Umbilical cord (tissue), 2 donors: ENCODE data around the gene CCDC87. TPM values are rescaled to one million over a fixed set of nuclear protein-coding genes. Genes with fewer than 3 reads are reported as not detected.
"Not testable (repeated sequence)": the region's sequence is repeated elsewhere in the genome, so short reads cannot be mapped to it uniquely, and the experiment has no call there.

ENCODE experiments used
- DNase-seq: peaks from one replicate; pipeline ENCODE4 v3.0.0-alpha.2; 2015; ENCODE audit warnings: low spot score
- total RNA-seq: library from RNA; depleted of rRNA; stranded (reverse); fragments of >200 nt; gene quantifications from one replicate; pipeline ENCODE4 v1.2.3, GENCODE V29; 2014; ENCODE audit warnings: low replicate concordance; ENCODE audit not compliant: insufficient read depth

The CCDC87 gene
- total RNA-seq, 1 donor from 2014 or later = 0.24 TPM

DNA sequence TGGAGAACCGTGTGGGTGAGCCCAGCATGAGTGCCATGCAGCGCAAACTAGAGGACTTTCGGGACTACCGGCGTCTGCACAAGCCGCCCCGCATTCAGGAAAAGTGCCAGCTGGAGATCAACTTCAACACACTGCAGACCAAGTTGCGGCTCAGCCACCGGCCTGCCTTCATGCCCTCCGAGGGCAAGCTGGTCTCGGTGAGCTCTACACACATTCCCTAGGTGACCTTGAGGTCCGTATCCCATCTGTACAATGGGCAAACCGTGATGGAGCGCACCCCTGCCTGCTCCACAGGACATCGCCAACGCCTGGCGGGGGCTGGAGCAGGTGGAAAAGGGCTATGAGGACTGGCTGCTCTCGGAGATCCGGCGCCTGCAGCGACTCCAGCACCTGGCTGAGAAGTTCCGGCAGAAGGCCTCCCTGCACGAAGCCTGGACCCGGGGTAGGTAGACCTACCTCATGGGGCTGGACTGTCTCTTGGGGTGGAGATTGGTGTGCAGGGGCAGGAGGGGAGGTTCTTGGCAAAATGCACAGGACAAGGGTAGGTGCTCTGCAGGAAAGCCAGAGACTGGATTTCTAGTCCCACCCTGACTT lies 35.0 kb downstream of the CCDC87 start:
- DNase-seq = no peak

DNA sequence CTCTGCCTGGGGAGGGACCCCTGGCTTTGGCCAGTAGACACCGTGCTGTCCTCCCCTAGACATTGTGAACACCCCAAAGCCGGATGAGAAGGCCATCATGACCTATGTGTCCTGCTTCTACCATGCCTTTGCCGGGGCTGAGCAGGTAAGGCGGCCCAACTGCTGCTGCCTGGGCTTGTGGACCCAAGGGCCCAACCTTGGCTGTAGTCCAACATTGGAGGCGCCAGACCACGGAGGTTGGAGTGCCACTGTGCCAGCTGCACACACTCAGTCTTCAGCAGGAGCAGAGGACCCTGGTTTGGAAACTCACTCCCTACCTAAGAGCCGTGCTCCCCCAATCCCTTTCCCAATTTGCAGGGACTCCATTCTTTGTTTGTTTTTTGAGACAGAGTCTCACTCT lies 36.8 kb downstream of the CCDC87 start:
- no peak for DNase-seq

- no peak for DNase-seq
Measured at GRCh38 chr11:66555416-66555815, 37.4 kb downstream of the CCDC87 start.

- no peak for DNase-seq
Measured at GRCh38 chr11:66554602-66555001, 38.3 kb downstream of the CCDC87 start.

DNA sequence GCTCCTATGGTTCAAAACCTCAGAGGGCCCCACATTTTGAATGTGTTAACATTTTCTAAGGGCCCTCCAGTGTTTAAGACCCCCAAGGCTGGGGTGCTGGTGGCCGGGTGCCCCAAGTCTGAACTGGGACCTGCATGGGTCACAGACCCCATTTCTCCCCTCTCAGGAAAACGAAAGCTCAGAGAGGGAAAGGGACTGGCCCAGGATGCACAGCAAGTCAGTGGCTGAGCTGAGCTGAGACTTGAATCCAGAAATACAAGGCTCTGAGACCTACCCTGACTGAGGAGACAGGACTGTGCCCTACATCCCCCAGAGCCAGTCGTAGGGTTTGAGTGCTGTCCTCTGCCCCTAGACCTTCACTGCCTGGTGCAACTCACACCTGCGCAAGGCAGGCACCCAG lies 42.0 kb downstream of the CCDC87 start:
- no peak for DNase-seq

DNA sequence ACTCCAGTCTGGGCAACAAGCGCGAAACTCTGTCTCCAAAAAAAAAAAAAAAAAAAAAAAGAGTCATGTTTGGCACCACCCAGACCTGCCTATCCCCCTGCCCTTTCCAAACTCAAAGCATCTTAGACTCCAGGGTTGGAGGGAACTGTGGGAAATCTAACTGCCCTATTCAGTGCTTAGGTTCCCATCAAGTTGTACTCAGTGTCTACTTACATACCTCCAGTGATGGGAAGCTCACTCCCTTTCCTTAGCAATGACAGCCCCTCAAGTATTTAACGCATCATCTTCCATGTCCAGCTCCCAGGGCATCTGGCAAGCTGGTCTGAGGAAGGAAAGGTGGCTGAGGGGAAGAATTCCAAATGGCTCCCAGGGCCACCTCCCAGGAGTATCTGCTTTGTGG lies 43.2 kb downstream of the CCDC87 start:
- no peak for DNase-seq

DNA sequence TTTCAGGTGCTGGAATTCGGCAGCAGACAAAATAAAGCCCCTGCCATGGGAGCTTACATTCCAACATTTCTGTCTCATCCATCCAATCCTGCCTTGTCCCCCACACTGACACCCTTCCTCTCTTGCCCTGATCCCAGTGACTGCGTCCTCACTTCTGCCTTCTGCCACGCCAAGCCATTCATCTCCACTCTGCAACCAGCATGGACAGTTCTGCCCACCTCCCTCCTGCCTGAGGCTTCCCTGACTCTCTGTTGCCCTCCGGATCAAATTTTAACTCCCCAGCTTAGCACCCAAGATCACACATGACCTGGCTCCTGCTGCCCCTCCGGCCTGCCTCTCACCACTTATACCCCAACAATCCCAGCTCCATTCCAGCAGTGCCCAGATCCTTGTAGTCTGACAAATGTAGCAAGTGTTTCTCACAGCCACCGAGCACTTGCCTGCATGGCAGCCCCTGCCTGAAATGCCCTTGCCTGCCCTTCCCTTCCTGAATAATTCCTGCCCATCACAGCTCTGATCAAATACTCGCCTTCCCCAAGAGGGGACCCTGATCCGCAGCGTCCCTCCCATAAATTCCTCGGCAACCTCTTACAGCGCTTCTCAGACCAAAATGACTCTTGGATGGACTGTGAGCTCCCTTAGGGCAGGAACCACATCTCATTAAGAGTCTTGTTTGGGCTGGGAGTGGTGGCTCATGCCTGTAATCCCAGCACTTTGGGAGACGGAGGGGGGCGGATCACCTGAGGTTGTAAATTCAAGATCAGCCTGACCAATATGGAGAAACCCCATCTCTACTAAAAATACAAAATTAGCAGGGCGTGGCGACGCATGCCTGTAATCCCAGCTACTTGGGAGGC lies 43.9 kb downstream of the CCDC87 start:
- no peak for DNase-seq

- DNase-seq = no peak
Measured at GRCh38 chr11:66548041-66548440, 44.8 kb downstream of the CCDC87 start.

GRCh38 chr11:66547662-66548009 lies 45.2 kb downstream of the CCDC87 start:
- DNase-seq = no peak

DNA sequence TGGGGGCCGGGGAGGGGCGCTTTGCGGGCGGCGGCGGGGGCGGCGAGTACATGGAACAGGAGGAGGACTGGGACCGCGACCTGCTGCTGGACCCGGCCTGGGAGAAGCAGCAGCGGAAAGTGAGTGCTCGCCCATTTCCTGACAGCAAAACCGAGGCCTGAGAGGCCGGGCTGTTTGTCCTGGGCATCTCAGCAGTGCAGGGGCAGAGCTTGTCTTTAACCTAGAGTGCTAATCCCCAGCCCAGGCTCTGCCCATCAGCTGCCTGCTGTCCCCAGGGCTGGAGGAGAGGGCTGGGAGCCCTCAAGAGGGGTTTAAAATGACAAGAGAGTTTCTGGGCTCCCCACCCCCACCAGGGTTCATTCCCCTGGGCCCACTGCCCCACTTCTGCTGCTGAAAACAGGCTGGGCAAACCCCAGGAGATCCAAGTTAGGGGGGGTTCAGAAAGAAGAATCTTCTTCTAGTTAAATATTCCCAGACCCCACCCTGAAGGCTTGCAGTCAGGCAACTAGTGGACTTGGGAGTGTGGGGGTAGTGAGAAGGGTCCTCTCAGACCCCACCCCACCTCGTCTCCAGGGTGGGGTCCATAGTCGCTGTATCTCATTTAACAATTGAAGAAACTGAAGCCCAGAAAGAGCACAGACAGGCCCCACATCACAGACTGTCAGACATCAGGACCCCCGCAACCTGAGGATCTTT lies 45.7 kb downstream of the CCDC87 start:
- no peak for DNase-seq

DNA sequence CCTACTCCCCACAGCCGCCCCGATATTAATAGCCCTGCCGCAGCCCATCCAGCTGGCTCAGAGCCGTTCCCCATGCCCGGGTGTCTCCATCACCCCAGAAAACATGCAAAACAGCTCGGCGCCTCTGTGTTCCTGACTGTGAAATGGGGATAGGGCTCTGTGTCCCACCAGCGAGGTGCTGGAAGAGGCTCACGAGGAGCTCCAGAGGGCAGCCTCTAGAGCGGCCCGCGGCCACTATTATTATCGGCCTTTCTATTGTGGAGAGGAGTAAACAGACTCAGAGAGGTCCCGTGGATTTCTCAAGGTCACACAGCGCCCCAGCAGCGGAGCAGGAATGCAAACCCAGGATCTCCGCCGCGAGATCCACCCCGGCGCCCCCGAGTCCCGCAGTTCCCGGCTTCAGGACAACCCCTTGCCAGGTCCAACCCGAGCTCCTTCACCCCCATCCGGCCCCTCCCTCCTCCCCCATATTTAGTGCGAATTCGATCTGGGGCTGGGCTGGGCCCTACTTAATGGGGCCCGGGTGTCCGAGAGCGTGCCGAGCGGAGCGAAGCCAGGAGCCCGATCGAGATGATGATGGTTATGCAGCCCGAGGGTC lies 46.4 kb downstream of the CCDC87 start, which contains the start of gene ACTN3:
Gene ACTN3 (plus strand): TSS at position 536 of the 598 bp plus-strand sequence. CDS start 35 bp downstream, at position 571.
- peak; percentile 46 for DNase-seq

DNA sequence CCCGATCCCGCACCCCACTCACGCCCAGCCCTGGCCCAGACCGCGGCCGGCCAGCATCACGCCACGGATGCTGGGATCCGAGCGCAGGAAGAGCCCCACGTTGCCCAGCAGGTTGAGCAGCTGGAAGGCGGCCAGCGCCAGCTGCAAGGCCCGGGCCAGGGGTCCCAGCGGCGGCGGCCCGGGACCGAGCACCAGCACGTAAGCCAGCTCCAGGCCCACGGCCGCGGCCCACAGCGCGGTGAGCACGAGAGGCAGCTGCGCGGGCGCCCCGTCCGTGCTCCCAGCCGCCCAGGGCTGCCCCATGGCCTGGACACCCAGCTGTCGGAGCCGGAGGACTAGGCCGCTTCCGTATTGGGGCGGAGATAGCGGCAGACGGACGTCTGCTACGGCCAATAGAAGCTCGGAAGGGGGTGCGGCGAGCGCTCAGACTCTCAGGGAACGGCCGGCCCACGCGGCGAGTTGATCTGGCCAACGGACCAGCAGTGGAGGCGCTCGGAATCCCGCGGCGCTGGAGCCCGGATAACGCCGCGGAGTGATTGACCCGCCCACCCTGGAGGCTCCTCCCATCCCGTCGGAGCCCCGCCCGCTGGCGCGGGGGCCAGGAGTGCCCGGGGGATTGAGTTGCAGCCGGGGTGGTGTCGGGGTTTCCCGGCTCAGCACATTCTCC lies 47.0 kb downstream of the CCDC87 start, which contains the start of gene ZDHHC24:
Gene ZDHHC24 (minus strand): TSS at position 348 of the 667 bp plus-strand sequence. CDS start 45 bp downstream, at position 303.
- peak; percentile 95 for DNase-seq

GRCh38 chr11:66544952-66545351 lies 47.9 kb downstream of the CCDC87 start:
- DNase-seq = not testable (repeated sequence)

DNA sequence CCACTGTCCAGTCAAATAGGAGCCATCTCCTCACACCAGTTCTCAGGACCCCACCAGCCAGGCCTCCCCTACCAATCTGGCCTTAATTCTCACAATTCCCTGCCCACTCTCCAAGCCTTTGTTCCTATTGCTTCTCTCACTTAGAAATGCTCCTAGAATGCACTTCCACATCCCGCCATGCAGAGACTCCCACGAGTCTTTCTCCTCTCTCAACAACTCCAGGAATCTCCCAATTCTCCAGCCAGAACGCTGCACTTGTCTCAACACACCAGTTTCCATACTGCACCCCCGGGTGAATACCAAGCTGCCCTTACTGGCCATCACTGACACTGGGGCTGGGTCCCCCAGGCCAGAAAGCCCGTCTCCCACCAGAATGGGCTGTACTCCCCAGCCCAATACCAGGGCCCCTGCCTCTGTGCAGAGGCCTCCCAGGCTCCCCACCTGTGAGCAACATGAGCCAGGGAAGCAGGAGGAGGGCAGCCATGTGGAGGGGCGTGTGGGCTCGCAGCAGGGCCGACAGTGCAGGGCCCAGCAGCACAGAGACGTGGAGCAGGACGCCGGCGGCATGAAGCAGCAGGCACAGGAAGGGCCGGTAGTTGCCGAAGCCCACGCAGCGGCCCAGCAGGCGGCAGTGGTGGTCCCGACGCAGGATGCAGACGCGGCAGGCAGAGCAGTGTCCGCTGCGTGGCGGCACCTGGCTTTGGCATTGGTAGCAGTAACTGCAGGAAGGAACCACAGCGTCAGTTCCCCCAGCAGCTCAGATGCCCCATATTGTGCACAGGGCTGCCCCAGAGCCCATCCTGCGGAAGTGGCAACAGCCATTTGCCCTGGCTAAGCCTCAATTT lies 49.4 kb downstream of the CCDC87 start:
- DNase-seq = peak; percentile 51

DNA sequence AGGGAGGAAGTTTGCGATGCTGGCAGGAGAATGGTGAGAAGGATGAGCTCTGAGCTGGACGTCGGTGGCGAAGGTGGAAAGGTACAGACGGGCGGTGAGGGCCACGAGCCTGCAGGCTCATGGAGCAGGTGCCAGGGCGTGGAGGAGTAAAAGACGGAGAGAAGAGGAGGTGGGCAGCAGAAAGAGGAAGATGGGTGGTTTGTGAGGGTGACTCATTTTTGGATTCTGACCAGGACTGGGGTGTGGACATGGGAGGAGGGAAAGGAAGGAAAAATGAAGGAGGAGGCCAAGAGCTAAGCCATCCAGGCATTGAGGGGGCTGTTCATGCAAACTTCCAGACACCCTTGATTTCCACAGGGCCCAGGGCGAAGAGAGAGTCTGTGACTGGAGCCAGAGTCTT lies 50.5 kb downstream of the CCDC87 start:
- DNase-seq = peak; percentile 18

- no peak for DNase-seq
Measured at GRCh38 chr11:66541892-66542291, 51.0 kb downstream of the CCDC87 start.

DNA sequence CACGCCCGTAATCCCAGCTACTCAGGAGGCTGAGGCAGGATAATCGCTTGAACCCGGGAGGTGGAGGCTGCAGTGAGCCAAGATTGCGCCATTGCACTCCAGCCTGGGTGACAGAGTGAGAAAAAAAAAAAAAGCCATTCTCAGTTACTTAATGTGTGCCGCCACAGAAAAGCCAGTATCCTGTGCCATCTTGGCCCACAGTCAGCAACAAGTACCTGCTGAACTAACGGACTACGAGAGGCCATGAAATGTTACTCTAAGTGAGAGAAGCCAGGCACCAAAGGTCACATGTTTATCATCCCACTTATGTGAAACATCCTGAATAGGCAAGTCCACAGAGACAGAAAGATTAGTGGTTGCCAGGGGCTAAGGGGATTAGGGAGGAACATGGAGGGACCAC lies 52.3 kb downstream of the CCDC87 start:
- DNase-seq = not testable (repeated sequence)
